Heart left ventricle (tissue), 13 donors: ENCODE data around the gene FARSB.

ENCODE experiments used
- POLR2A ChIP-seq, 2 donors: fragments of 450-650 bp; IDR thresholded peaks; one replicate each; pipeline ENCODE4 v1.6.1; 2017; ENCODE audit warnings: antibody characterized with exemption in 2 of 2, mild to moderate bottlenecking in 2 of 2, moderate library complexity in 2 of 2
- TF ChIP-seq, protein P1 (sequence below), 12 donors: fragments of 200-600 bp; sonication (generic) in 4 of 12; IDR thresholded peaks; one replicate each; pipeline versions ENCODE4 v1.5.0 to v1.8.0; 2018 to 2022; ENCODE audit warnings: antibody characterized with exemption in 12 of 12, mild to moderate bottlenecking in 5 of 12
- donor health status: ischemic (EF 13 %, LVEDD 7.1; RV severe dilation, severe dysfunction).
- donor health status: DM: no; HTN: yes; CAD: no.
- donor health status: DM: no; HTN: no; CAD: no.
- donor health status: ischemic (EF 25% LVEDD 6.9; RV normal size, moderate dysfunction).
- donor health status: ischemic (EF 25% LVEDD 5.7; RV mildly dilated, moderate dysfunction).
- donor health status: ischemic (EF 35%, LVEDD 5.7; RV mildly dilated, moderate dysfunction).
- donor health status: nonischemic (EF 11% LVEDD 7.7; RV severe dilation, severe dysfunction).
- donor health status: DM: yes; HTN: yes; CAD: no.
- donor health status: PGD.
- donor health status: ischemic (EF 29% LVEDD 5.4; RV normal size, mild dysfunction).
- donor health status: nonischemic (EF 23%, LVEDD 6.1; RV moderate dilation, normal function).

DNA sequence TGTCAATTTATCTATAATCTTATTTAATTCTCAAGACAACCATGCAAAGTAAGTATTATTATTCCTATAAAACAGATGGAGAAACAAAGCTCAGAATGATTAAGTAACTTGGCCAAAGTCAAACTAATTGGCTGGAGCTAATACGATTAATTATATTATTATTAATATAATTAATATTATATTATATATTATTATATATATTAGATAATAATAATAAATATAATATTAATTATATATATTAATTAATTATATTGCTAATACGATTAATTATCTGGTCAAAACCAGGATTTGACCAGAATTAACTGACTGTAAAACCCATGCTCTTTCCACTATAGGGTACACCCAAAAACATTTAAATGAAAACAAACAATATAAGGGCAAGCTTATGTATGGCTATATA, 52.4 kb downstream of the FARSB start:
- TF ChIP-seq, protein P1, sequence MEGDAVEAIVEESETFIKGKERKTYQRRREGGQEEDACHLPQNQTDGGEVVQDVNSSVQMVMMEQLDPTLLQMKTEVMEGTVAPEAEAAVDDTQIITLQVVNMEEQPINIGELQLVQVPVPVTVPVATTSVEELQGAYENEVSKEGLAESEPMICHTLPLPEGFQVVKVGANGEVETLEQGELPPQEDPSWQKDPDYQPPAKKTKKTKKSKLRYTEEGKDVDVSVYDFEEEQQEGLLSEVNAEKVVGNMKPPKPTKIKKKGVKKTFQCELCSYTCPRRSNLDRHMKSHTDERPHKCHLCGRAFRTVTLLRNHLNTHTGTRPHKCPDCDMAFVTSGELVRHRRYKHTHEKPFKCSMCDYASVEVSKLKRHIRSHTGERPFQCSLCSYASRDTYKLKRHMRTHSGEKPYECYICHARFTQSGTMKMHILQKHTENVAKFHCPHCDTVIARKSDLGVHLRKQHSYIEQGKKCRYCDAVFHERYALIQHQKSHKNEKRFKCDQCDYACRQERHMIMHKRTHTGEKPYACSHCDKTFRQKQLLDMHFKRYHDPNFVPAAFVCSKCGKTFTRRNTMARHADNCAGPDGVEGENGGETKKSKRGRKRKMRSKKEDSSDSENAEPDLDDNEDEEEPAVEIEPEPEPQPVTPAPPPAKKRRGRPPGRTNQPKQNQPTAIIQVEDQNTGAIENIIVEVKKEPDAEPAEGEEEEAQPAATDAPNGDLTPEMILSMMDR (IDR thresholded peaks at IDR 0.05): no peak
- TF ChIP-seq POLR2A (IDR thresholded peaks at IDR 0.05): no peak
